ENCODE measurements around the gene CHAF1B.

DNA sequence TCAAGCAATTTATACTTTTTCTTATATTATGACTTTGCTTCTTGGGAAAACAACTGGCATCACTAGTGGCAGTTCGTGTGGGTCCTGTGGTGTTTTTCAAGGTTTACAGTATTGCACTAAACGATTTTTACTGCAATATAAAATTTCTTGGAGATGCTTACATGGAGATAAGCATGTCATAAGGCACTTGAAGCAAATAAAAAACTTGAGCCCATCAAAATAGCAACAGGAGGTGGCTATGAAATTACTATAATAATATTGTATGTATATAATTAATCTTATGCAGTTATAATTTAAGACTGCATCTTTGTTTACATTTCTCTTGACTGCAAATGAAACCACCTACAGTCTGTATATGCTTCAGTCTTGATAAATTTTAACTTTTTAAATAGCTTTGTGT is 29.3 kb upstream of the CHAF1B start:
- TF ChIP-seq, protein P1, sequence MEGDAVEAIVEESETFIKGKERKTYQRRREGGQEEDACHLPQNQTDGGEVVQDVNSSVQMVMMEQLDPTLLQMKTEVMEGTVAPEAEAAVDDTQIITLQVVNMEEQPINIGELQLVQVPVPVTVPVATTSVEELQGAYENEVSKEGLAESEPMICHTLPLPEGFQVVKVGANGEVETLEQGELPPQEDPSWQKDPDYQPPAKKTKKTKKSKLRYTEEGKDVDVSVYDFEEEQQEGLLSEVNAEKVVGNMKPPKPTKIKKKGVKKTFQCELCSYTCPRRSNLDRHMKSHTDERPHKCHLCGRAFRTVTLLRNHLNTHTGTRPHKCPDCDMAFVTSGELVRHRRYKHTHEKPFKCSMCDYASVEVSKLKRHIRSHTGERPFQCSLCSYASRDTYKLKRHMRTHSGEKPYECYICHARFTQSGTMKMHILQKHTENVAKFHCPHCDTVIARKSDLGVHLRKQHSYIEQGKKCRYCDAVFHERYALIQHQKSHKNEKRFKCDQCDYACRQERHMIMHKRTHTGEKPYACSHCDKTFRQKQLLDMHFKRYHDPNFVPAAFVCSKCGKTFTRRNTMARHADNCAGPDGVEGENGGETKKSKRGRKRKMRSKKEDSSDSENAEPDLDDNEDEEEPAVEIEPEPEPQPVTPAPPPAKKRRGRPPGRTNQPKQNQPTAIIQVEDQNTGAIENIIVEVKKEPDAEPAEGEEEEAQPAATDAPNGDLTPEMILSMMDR (IDR thresholded peaks at IDR 0.05): no peak
- TF ChIP-seq POLR2A (IDR thresholded peaks at IDR 0.05): no peak
- TF ChIP-seq POLR2AphosphoS5 (IDR thresholded peaks at IDR 0.05): no peak

Data from prostate gland (tissue), 2 donors.